Calu3 (cell line): ENCODE results near the gene FFAR2. TPM values are rescaled to one million over a fixed set of nuclear protein-coding genes. Genes with fewer than 3 reads are reported as not detected.
A peak's percentile ranks its signal among the peaks of the same experiment; 100 is the strongest.

Source experiments
- BruUV-seq: library from RNA; stranded (reverse); fragments of 400-500 nt; replicated peaks from 2 replicates; lab custom pipeline; 2021; lab: Mats Ljungman, UMichigan
- CTCF ChIA-PET: fragments of 300-600 bp; sonication (Branson Sonifier 250); formaldehyde crosslinking; loops from one replicate; lab custom pipeline; 2022; ENCODE audit warnings: antibody characterized with exemption; lab: Charles Lee
- DNase-seq: peaks from one replicate; pipeline ENCODE4 v3.0.0; 2022
- H3K27ac Mint-ChIP-seq: one replicate; pipeline ENCODE4 v1.8.0; 2022; ENCODE audit warnings: mixed read lengths; ENCODE audit not compliant: unreplicated experiment
- H3K27me3 Mint-ChIP-seq: one replicate; pipeline ENCODE4 v1.8.0; 2022; ENCODE audit warnings: mixed read lengths; ENCODE audit not compliant: unreplicated experiment
- H3K36me3 Mint-ChIP-seq: one replicate; pipeline ENCODE4 v1.8.0; 2022; ENCODE audit warnings: mild to moderate bottlenecking, moderate library complexity, mixed read lengths; ENCODE audit not compliant: insufficient read depth, unreplicated experiment
- H3K4me1 Mint-ChIP-seq: one replicate; pipeline ENCODE4 v1.8.0; 2022; ENCODE audit warnings: mild to moderate bottlenecking, low read depth, mixed read lengths; ENCODE audit not compliant: unreplicated experiment
- H3K4me3 Mint-ChIP-seq: one replicate; pipeline ENCODE4 v1.8.0; 2022; ENCODE audit warnings: mild to moderate bottlenecking, low read depth, moderate library complexity, mixed read lengths; ENCODE audit not compliant: unreplicated experiment
- H3K9me3 Mint-ChIP-seq: one replicate; pipeline ENCODE4 v1.8.0; 2022; ENCODE audit warnings: low read depth, mixed read lengths; ENCODE audit not compliant: unreplicated experiment
- CTCF ChIP-seq: fragments of 200-600 bp; IDR thresholded peaks from one replicate; pipeline ENCODE4 v1.8.0; 2022; ENCODE audit warnings: antibody characterized with exemption; ENCODE audit not compliant: unreplicated experiment
- intact Hi-C: fragments of 100-400 bp; cut with micrococcal nuclease; formaldehyde crosslinking; loops from one replicate; pipeline ENCODE4 v1.10.0; 2022; ENCODE audit not compliant: unreplicated experiment
- total RNA-seq: library from RNA; stranded (reverse); gene quantifications from 2 replicates; pipeline ENCODE4 v1.2.3, GENCODE V29; 2022

FFAR2 gene
- total RNA-seq, 1 experiment from 2014 or later, result not detected

- Mint-ChIP-seq H3K36me3 (no peaks in the 10 kb centered on the region), H3K4me1 (peaks cover 22% of the 10 kb centered on the region), H3K9me3 (no peaks in the 10 kb centered on the region), H3K27me3 (peaks cover 67% of the 10 kb centered on the region), H3K27ac (no peak overlapping the region), H3K4me3 (no peak overlapping the region)
- CTCF ChIA-PET, result interaction anchor here (0.7 kb wide), 1 partner anchor 30 kb away, joined by 3 read pairs; no protein-coding TSS in a partner anchor
- intact Hi-C loops, result no loop called here
- no peak for TF ChIP-seq CTCF
- DNase-seq, result no peak
- no TSS peak for BruUV-seq
These were observed 15.1 kb upstream of the FFAR2 start for GRCh38 chr19:35432911-35433310.

GRCh38 chr19:35433448-35433847, 14.6 kb upstream of the FFAR2 start:
- CTCF ChIA-PET, result interaction anchor here (0.7 kb wide), 1 partner anchor 31 kb away, joined by 3 read pairs; no protein-coding TSS in a partner anchor
- no peak overlapping the region for H3K27ac Mint-ChIP-seq
- intact Hi-C loops, result no loop called here

GRCh38 chr19:35435896-35436295, 12.2 kb upstream of the FFAR2 start:
- Mint-ChIP-seq H3K27me3 (peaks cover 70% of the 10 kb centered on the region), H3K27ac (no peak overlapping the region), H3K9me3 (no peaks in the 10 kb centered on the region), H3K4me3 (no peak overlapping the region), H3K4me1 (peaks cover 32% of the 10 kb centered on the region), H3K36me3 (no peaks in the 10 kb centered on the region)
- intact Hi-C loops, result no loop called here
- DNase-seq, result no peak
- no TSS peak for BruUV-seq
- CTCF ChIA-PET, result no interaction called here
- no peak for TF ChIP-seq CTCF

More at GRCh38 chr19:35433448-35433847, 14.6 kb upstream of the FFAR2 start:
- Mint-ChIP-seq H3K36me3 (no peaks in the 10 kb centered on the region), H3K4me3 (no peak overlapping the region), H3K9me3 (no peaks in the 10 kb centered on the region), H3K27me3 (peaks cover 70% of the 10 kb centered on the region), H3K4me1 (peaks cover 28% of the 10 kb centered on the region)
- DNase-seq, result no peak
- no peak for TF ChIP-seq CTCF
- no TSS peak for BruUV-seq

- Mint-ChIP-seq H3K9me3 (no peaks in the 10 kb centered on the region), H3K27ac (peak overlapping the region; percentile 3), H3K27me3 (peaks cover 62% of the 10 kb centered on the region), H3K4me3 (peak overlapping the region; percentile 17), H3K4me1 (peaks cover 32% of the 10 kb centered on the region), H3K36me3 (no peaks in the 10 kb centered on the region)
- CTCF ChIA-PET, result interaction anchor here (0.8 kb wide), 1 partner anchor 16 kb away, joined by 4 read pairs; no protein-coding TSS in a partner anchor
- intact Hi-C loops, result no loop called here
- peak; percentile 23 for DNase-seq
- no TSS peak for BruUV-seq
- no peak for TF ChIP-seq CTCF
These were observed 11.3 kb upstream of the FFAR2 start for GRCh38 chr19:35436477-35437405.
